Glutamatergic neuron (in vitro differentiated cells): ENCODE results near the gene NTHL1. TPM values are rescaled to one million over a fixed set of nuclear protein-coding genes. Genes with fewer than 3 reads are reported as not detected.

Experiments used
- DNase-seq: peaks from one replicate; pipeline ENCODE4 v3.0.0; 2022
- H3K27ac Mint-ChIP-seq: one replicate; pipeline ENCODE4 v1.8.0; 2020; ENCODE audit warnings: mild to moderate bottlenecking, mixed read lengths, inconsistent platforms; ENCODE audit not compliant: unreplicated experiment
- H3K27me3 Mint-ChIP-seq: one replicate; pipeline ENCODE4 v1.8.0; 2020; ENCODE audit warnings: mild to moderate bottlenecking, moderate library complexity, mixed read lengths, inconsistent platforms; ENCODE audit not compliant: unreplicated experiment
- H3K36me3 Mint-ChIP-seq: one replicate; pipeline ENCODE4 v1.8.0; 2020; ENCODE audit warnings: mild to moderate bottlenecking, mixed read lengths, inconsistent platforms; ENCODE audit not compliant: unreplicated experiment
- H3K4me1 Mint-ChIP-seq: one replicate; pipeline ENCODE4 v1.8.0; 2020; ENCODE audit warnings: mild to moderate bottlenecking, low read depth, mixed read lengths, inconsistent platforms; ENCODE audit not compliant: unreplicated experiment
- H3K4me3 Mint-ChIP-seq: one replicate; pipeline ENCODE4 v1.8.0; 2020; ENCODE audit warnings: mild to moderate bottlenecking, mixed read lengths, inconsistent platforms; ENCODE audit not compliant: unreplicated experiment
- H3K9me3 Mint-ChIP-seq: one replicate; pipeline ENCODE4 v1.8.0; 2020; ENCODE audit warnings: mild to moderate bottlenecking, moderate library complexity, mixed read lengths, inconsistent platforms; ENCODE audit not compliant: unreplicated experiment
- long read RNA-seq: library from polyadenylated mRNA; unstranded; transcript quantifications from one replicate; pipeline ENCODE4 v2.0.0, GENCODE V29; 2020; ENCODE audit not compliant: unreplicated experiment
- total RNA-seq: library from RNA; stranded (reverse); fragmentation: NEBNext Ultra II Directional; extraction: Animal tissue kit (Norgen Biotek cat#: 25700); gene quantifications from one replicate; pipeline ENCODE4 v1.2.1, GENCODE V29; 2021; ENCODE audit not compliant: unreplicated experiment
- TF ChIP-seq, protein P1 (sequence below): fragments of 200-600 bp; sonication (generic); IDR thresholded peaks from one replicate; pipeline ENCODE4 v1.5.0; 2021; ENCODE audit not compliant: partially characterized antibody, unreplicated experiment

NTHL1 gene
- total RNA-seq, result 194 TPM
- long read RNA-seq, transcript NTHL1-201 (6 exons, 1,067 nt), result major isoform, 25 of 30 reads
- long read RNA-seq, partial matches to known transcripts, result 3 of 30 reads
- long read RNA-seq, other reads (novel, unspliced or antisense), result 1 of 30 reads

DNA sequence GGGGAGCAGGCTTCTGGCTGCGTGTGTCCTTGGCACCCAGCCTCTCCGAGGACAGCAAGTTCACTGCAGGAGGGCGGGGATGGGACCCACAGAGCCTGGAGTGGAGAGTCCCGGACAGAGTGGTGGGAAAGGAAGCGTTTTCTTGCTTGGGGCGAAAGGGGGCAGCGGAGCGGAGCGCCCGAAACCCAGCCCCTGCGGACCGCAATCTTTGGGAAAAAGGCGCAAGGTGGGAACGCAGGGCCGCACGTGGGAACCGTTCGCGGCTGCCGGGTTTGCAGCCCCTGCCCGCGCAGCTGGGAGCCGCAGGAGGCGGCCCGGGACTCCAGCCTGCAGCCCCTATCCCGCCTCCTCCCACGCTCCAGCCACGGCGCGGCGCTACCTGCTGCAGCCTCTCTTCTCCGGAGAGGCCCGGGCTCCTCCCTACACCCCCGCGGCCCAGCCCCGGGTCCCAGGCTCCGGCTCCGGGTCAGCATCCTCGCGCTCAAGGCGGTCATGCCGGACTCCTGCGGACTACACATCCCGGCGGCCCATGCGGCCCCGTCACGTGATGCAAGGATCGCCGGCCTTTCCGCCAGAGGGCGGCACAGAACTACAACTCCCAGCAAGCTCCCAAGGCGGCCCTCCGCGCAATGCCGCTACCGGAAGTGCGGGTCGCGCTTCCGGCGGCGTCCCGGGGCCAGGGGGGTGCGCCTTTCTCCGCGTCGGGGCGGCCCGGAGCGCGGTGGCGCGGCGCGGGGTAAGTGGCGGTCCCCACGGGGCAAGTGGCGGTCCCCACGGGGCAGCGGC lies at the start of gene NTHL1, which contains the start of gene TSC2:
TSS of gene NTHL1 (minus strand) at position 505 of the 786 bp plus-strand sequence. CDS start at position 494, 11 bp downstream.
TSS of gene TSC2 (plus strand) at position 656 of the 786 bp plus-strand sequence. CDS start 631 bp downstream, outside the sequence.
- H3K27ac Mint-ChIP-seq, result no peak within 1 kb of the TSS
- H3K4me3 Mint-ChIP-seq, result peak within 1 kb of the TSS; percentile 92
- DNase-seq, result peak; percentile 97
- peaks cover 13% of the 10 kb centered on the region for H3K9me3 Mint-ChIP-seq
- TF ChIP-seq, protein P1, sequence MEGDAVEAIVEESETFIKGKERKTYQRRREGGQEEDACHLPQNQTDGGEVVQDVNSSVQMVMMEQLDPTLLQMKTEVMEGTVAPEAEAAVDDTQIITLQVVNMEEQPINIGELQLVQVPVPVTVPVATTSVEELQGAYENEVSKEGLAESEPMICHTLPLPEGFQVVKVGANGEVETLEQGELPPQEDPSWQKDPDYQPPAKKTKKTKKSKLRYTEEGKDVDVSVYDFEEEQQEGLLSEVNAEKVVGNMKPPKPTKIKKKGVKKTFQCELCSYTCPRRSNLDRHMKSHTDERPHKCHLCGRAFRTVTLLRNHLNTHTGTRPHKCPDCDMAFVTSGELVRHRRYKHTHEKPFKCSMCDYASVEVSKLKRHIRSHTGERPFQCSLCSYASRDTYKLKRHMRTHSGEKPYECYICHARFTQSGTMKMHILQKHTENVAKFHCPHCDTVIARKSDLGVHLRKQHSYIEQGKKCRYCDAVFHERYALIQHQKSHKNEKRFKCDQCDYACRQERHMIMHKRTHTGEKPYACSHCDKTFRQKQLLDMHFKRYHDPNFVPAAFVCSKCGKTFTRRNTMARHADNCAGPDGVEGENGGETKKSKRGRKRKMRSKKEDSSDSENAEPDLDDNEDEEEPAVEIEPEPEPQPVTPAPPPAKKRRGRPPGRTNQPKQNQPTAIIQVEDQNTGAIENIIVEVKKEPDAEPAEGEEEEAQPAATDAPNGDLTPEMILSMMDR, result peak; percentile 64
- H3K36me3 Mint-ChIP-seq, result no peaks in the 10 kb centered on the region
- peaks cover 2% of the 10 kb centered on the region for H3K27me3 Mint-ChIP-seq
- H3K4me1 Mint-ChIP-seq, result peaks cover 9% of the 10 kb centered on the region

DNA sequence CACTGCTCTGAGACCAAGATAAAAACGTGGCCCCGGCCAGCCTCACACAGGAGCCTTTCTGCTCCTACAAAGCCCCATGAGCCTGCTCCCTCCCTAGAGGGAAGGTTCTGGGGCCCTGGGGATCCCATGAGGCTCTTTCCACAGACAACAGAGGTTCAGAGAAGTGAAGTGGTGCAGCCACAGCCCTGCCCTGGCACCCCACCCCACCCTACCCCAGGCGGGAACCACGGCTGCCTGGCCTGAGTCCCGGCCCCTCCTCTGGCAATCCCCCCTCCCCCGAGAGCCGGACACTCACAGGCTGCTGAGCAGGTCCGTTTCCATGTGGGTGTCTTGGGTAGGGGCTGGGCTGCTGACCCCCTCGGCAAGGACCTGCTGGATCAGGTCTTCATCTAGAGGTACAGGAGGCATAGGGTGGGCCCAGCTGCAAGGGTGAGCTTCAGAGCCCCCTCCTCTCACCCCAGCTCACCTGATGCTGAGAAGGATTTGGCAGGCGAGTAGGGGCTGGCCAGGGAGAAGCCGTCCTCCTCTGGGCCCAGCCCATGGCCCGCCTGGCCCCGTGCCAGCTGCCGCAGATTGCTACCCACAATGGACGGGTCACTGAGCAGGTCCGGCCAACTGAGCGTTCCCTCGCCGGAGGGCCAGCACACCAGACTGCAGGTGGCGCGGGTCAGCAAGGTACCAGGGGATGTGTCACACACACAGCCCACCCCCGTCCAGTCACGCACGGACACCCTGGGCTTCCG lies 49.4 kb upstream of the NTHL1 start:
- TF ChIP-seq, protein P1, result no peak
- H3K36me3 Mint-ChIP-seq, result no peaks in the 10 kb centered on the region
- H3K27ac Mint-ChIP-seq, result no peak overlapping the region

DNA sequence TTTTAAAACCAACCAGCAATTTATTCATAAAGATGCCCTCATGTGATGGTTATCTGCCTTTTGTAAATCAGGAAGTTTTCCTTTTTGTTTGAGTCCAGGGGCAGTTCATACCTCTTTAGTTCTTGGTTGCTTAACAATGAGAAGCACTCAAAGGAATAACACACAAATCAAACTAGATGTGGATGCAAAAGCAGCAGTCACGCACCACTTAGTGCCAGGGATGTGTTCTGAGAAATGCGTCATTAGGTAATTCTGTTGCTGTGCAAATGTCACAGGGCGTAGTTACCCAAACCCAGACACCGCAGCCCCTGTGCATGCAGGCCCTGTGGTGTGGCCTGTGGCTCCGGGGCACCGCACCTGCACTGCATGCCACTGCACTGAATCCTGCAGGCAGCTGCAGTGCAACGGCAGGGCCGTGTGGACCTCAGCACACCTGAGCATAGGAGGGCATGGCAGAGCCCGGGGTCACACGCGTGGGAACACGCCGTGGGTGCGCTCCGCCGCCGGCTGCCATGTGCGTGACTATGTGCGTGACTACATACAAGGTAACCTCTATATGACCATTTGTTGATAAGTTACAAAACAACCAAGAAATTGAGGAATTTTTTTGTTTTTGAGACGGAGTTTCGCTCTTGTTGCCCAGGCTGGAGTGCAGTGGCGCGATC lies 48.4 kb upstream of the NTHL1 start:
- H3K27ac Mint-ChIP-seq, result no peak overlapping the region
- TF ChIP-seq, protein P1, result no peak
- H3K27me3 Mint-ChIP-seq, result peaks cover 4% of the 10 kb centered on the region
- no peak for DNase-seq
- no peak overlapping the region for H3K4me3 Mint-ChIP-seq
- peaks cover 4% of the 10 kb centered on the region for H3K4me1 Mint-ChIP-seq
- no peaks in the 10 kb centered on the region for H3K36me3 Mint-ChIP-seq
- H3K9me3 Mint-ChIP-seq, result peaks cover 6% of the 10 kb centered on the region

More for the DNA sequence above, 49.4 kb upstream of the NTHL1 start:
- Mint-ChIP-seq H3K27me3 (peaks cover 2% of the 10 kb centered on the region), H3K9me3 (peaks cover 7% of the 10 kb centered on the region), H3K4me3 (no peak overlapping the region), H3K4me1 (peaks cover 4% of the 10 kb centered on the region)
- no peak for DNase-seq

DNA sequence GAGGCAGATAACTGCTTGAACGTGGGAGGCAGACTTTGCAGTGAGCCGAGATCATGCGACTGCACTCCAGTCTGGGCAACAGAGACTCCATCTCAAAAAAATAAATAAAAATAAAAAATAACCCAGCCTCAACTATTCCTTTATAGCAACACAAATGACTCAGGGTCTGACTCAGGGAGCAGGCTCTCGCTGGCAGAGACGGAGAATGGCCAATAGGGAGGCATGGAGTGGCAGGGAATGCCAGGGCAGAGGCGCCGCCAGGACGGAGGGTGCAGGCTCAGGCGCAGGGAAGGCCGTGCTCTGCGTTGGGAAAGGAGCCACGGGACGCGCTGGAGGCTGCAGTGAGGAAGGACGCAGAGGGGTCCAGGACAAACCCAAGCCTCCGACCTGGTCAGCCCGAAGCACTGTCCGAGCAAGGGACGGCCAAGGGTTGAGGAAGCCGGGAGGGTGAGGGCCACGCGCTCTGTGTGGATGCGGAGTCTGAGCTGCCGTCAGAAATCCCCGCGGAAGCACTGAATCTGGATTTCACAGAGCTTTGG lies 47.8 kb upstream of the NTHL1 start:
- Mint-ChIP-seq H3K36me3 (no peaks in the 10 kb centered on the region), H3K27me3 (peaks cover 4% of the 10 kb centered on the region), H3K27ac (no peak overlapping the region), H3K4me3 (no peak overlapping the region), H3K9me3 (peaks cover 7% of the 10 kb centered on the region), H3K4me1 (peaks cover 4% of the 10 kb centered on the region)
- no peak for DNase-seq
- TF ChIP-seq, protein P1, result no peak
